Mucosa of descending colon (tissue), 3 donors: Measurements from ENCODE around the gene RRAD. TPM values are rescaled to one million over a fixed set of nuclear protein-coding genes. Genes with fewer than 3 reads are reported as not detected.
A peak's percentile ranks its signal among the peaks of the same experiment; 100 is the strongest.

Source experiments
- ATAC-seq: fragments of 200-7000 bp; cut with Tn5 transposase; one replicate; pipeline ENCODE4 v1.9.1; 2020; ENCODE audit warnings: mild to moderate bottlenecking, moderate library complexity
- DNase-seq, 3 donors: peaks; one replicate each; pipeline ENCODE4 v3.0.0-alpha.2; 2020
- H3K36me3 ChIP-seq: fragments of 200-600 bp; one replicate; pipeline ENCODE4 v1.8.0; 2021; ENCODE audit warnings: low read depth, mild to moderate bottlenecking
- H3K4me1 ChIP-seq: fragments of 200-600 bp; one replicate; pipeline ENCODE4 v1.8.0; 2021; ENCODE audit warnings: low read depth, mild to moderate bottlenecking
- H3K4me3 ChIP-seq: fragments of 200-600 bp; one replicate; pipeline ENCODE4 v1.8.0; 2021; ENCODE audit warnings: mild to moderate bottlenecking
- H3K9me3 ChIP-seq: fragments of 200-600 bp; one replicate; pipeline ENCODE4 v1.8.0; 2021; ENCODE audit warnings: mild to moderate bottlenecking
- intact Hi-C, 2 donors: fragments of 100-400 bp; cut with DNase I in 1 of 2; cut with micrococcal nuclease in 1 of 2; formaldehyde crosslinking; loops; one replicate each; pipeline versions ENCODE4 v1.11.0 to v1.11.1; 2022; cut with DNase I, micrococcal nuclease
- total RNA-seq, 3 donors: library from RNA; stranded (reverse); fragmentation: NEBNext Ultra II Directional in 2 of 3; extraction: Animal tissue kit (Norgen Biotek cat#: 25700) in 2 of 3; gene quantifications; one replicate each; pipeline versions ENCODE4 v1.2.1 to v1.2.4, GENCODE V29; 2021 to 2023
- TF ChIP-seq, protein P1 (sequence below): fragments of 200-600 bp; IDR thresholded peaks from one replicate; pipeline ENCODE4 v1.8.0; 2022; ENCODE audit warnings: antibody characterized with exemption, mild to moderate bottlenecking
- donor health status: DM: no; HTN: no; CAD: no; lungs with moderate emphysema.
- donor health status: DM: no; HTN: no; CAD: no.
- donor health status: DM: no; HTN: yes; CAD: no.

RRAD gene
- total RNA-seq, 3 donors from 2014 or later: 1.3 to 11.6 (median 1.3) TPM

DNA sequence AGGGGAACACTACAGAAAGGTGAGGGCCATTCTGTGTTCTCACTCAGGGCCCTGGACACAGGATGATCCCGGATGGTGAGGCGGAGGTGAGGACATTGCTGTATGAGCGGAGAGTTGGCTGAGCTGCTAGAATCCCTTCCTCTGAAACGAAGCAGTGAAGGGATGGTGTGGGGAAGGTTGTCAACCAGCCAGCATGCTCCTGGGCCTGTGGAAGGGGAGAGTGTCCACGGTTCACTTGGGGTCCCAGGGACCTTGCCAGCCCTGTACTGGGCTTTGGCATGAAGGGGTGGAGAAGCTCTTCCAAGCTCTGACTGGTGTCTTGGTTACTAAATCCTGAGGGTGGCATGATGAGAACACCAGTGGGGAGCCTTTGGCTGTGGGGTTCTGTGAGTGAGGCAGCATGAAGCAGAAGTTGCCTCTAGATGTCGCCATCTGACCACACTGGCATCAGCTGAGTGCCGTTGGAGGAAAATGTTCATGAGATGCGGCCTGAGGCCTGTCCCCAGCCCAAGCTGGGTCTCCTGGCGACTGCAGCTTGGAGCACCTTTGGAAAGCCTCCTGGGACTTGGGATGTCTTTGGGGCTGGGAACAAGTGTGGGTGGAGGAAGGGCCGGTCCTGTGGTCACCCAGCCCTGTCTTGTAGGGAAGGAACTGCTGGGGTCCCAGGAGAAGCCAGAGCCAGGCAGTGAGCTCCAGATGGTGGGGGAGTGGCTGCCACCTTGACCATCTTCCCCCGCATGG, 30.2 kb downstream of the RRAD start:
- H3K9me3 ChIP-seq: no peaks in the 10 kb centered on the region
- TF ChIP-seq, protein P1, sequence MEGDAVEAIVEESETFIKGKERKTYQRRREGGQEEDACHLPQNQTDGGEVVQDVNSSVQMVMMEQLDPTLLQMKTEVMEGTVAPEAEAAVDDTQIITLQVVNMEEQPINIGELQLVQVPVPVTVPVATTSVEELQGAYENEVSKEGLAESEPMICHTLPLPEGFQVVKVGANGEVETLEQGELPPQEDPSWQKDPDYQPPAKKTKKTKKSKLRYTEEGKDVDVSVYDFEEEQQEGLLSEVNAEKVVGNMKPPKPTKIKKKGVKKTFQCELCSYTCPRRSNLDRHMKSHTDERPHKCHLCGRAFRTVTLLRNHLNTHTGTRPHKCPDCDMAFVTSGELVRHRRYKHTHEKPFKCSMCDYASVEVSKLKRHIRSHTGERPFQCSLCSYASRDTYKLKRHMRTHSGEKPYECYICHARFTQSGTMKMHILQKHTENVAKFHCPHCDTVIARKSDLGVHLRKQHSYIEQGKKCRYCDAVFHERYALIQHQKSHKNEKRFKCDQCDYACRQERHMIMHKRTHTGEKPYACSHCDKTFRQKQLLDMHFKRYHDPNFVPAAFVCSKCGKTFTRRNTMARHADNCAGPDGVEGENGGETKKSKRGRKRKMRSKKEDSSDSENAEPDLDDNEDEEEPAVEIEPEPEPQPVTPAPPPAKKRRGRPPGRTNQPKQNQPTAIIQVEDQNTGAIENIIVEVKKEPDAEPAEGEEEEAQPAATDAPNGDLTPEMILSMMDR: peak; percentile 61
- DNase-seq: peak in 2 of 3 donors; percentile 75 to 90
- no peaks in the 10 kb centered on the region for H3K36me3 ChIP-seq
- ATAC-seq: peak; percentile 87
- H3K4me3 ChIP-seq: no peak overlapping the region
- intact Hi-C loops: loop anchor here in 1 of 2 donors (5.0 kb wide), 1 partner anchor 32 kb away; the partner anchor contains the start of gene RRAD
- H3K4me1 ChIP-seq: peaks cover 25% of the 10 kb centered on the region

DNA sequence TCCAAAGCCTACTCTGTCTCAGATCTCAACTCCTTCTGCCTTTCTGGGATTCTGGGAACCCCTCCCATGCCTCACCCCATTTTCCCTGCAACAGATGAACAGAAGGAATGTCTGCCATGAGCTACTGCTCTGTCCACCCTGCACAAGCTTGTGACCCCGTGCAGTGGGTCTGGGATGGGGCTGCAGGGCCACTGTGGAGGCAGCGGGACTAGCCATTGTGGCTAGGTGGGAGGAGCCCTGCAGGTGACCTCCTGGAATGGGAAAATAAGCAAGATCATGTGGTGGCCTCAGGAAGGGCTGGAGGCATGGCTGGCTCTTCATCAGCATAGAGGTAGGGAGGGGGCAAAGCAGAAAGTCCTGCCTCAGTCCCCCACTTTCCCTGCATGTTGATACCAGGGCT, 31.3 kb downstream of the RRAD start:
- ATAC-seq (no peak), DNase-seq (peak in 1 of 3 donors; percentile 22)
- Histone ChIP-seq H3K9me3 (no peaks in the 10 kb centered on the region), H3K36me3 (no peaks in the 10 kb centered on the region), H3K4me3 (no peak overlapping the region), H3K4me1 (peaks cover 18% of the 10 kb centered on the region)
- TF ChIP-seq, protein P1: no peak
- intact Hi-C loops: loop anchor here in 1 of 2 donors (5.0 kb wide), 1 partner anchor 33 kb away; the partner anchor contains the start of gene RRAD

DNA sequence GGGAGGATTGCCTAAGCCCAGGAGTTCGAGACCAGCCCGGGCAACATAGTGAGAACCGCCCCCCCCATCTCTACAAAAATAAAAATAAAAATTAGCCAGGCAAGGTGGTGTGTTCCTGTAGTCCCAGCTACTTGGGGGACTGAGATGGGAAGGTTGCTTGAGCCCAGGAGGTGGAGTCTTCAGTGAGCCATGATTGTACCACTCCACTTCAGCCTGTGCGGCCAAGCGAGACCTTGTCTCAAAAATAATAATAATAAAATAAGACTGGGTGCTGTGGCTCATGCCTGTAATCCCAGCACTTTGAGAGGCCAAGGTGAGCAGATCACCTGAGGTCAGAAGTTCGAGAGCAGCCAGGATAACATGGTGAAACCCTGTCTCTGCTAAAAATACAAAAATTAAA, 33.5 kb downstream of the RRAD start:
- Histone ChIP-seq H3K4me1 (peaks cover 13% of the 10 kb centered on the region), H3K36me3 (no peaks in the 10 kb centered on the region), H3K9me3 (no peaks in the 10 kb centered on the region), H3K4me3 (no peak overlapping the region)
- TF ChIP-seq, protein P1: no peak
- DNase-seq: peak in 1 of 3 donors; percentile 4
- ATAC-seq: no peak
- intact Hi-C loops: loop anchor here in 1 of 2 donors (5.0 kb wide), 1 partner anchor 36 kb away; the partner anchor contains the start of gene RRAD

DNA sequence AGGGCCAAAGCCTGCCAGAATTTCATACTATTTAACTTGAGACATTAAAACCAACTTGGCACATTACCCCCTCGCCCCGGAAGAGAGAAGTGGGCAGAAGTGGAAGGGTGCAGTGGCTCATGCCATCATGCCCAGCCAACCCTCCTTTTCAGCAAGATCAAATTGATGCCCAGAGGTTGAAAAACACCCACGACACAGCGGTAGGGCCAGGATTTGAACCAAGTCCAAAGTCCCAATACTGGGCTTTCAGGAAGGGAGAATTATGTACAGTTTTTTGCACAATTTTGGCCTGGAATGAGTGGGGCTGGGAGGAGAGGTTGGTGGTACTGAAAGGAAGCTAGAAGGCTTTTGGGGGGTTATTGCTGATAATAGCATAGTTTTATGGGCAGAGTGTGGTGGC, 34.0 kb downstream of the RRAD start:
- intact Hi-C loops: loop anchor here in 1 of 2 donors (5.0 kb wide), 1 partner anchor 36 kb away; the partner anchor contains the start of gene RRAD
- H3K36me3 ChIP-seq: no peaks in the 10 kb centered on the region
- TF ChIP-seq, protein P1: no peak
- H3K4me1 ChIP-seq: peaks cover 11% of the 10 kb centered on the region
- DNase-seq (peak in 1 of 3 donors; percentile 7), ATAC-seq (no peak)
- no peaks in the 10 kb centered on the region for H3K9me3 ChIP-seq
- H3K4me3 ChIP-seq: no peak overlapping the region

DNA sequence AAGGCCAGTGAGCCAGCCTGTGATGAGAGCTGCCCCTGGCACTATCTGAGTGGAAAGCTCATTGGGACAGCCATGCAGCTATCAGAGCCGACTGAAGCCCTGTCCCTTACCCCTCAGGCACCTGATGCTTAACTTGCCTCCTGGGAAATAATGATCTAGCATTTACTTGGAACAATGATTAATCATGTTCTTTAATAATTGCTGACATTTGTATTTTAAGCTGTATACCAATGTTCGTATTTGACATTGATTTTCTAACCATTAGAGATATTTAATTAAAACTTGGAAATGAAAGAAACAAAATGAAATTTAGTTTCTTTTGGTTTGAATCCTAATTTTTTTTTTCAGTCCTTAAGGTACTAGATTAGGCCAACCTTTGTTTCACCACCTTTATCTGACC, 34.5 kb downstream of the RRAD start:
- H3K4me1 ChIP-seq: peaks cover 6% of the 10 kb centered on the region
- TF ChIP-seq, protein P1: no peak
- ATAC-seq (no peak), DNase-seq (peak in 1 of 3 donors; percentile 5)
- no peaks in the 10 kb centered on the region for H3K9me3 ChIP-seq
- no peaks in the 10 kb centered on the region for H3K36me3 ChIP-seq
- intact Hi-C loops: loop anchor here in 1 of 2 donors (5.0 kb wide), 1 partner anchor 37 kb away; the partner anchor contains the start of gene RRAD
- H3K4me3 ChIP-seq: no peak overlapping the region
